Measurements from ENCODE around the gene PLS3.

DNA sequence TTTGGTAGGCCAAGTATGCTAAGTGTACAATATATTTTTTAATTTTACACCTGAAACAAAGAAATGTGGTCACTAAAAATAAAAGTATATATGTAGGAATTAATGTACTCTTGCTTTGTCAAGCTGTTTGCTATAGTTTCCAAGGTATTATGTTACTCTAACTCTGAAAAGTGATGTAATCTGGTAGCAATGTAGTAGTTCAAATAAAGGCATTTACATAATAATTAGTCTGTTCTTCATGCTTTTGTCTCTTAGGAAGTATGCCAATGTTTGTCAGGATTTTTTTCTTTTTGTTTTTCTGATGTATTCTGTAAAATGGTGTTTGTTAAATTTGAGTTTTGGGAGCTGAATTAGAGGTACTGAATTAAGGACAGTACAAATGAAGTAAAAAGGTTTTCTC lies 89.5 kb downstream of the PLS3 start:
- TF ChIP-seq, protein P1, sequence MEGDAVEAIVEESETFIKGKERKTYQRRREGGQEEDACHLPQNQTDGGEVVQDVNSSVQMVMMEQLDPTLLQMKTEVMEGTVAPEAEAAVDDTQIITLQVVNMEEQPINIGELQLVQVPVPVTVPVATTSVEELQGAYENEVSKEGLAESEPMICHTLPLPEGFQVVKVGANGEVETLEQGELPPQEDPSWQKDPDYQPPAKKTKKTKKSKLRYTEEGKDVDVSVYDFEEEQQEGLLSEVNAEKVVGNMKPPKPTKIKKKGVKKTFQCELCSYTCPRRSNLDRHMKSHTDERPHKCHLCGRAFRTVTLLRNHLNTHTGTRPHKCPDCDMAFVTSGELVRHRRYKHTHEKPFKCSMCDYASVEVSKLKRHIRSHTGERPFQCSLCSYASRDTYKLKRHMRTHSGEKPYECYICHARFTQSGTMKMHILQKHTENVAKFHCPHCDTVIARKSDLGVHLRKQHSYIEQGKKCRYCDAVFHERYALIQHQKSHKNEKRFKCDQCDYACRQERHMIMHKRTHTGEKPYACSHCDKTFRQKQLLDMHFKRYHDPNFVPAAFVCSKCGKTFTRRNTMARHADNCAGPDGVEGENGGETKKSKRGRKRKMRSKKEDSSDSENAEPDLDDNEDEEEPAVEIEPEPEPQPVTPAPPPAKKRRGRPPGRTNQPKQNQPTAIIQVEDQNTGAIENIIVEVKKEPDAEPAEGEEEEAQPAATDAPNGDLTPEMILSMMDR (conservative IDR thresholded peaks at IDR 0.05; ENCODE audit: low read depth, low read length): no peak
- TF ChIP-seq, protein P2, sequence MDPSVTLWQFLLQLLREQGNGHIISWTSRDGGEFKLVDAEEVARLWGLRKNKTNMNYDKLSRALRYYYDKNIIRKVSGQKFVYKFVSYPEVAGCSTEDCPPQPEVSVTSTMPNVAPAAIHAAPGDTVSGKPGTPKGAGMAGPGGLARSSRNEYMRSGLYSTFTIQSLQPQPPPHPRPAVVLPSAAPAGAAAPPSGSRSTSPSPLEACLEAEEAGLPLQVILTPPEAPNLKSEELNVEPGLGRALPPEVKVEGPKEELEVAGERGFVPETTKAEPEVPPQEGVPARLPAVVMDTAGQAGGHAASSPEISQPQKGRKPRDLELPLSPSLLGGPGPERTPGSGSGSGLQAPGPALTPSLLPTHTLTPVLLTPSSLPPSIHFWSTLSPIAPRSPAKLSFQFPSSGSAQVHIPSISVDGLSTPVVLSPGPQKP (IDR thresholded peaks at IDR 0.05; ENCODE audit: borderline replicate concordance, low read depth, low read length): no peak
- TF ChIP-seq POLR2A (IDR thresholded peaks at IDR 0.05; ENCODE audit: low read depth, low read length) (no peak), FOS (IDR thresholded peaks at IDR 0.05; ENCODE audit: low read depth, low read length) (no peak), MAFK (IDR thresholded peaks at IDR 0.05; ENCODE audit: low read depth, low read length) (no peak), SMC3 (IDR thresholded peaks at IDR 0.05; ENCODE audit: low read depth, low read length) (no peak), RCOR1 (IDR thresholded peaks at IDR 0.05; ENCODE audit: insufficient replicate concordance, low read length) (no peak), RFX5 (IDR thresholded peaks at IDR 0.05; ENCODE audit: low read depth, low read length) (no peak), RAD21 (IDR thresholded peaks at IDR 0.05; ENCODE audit: low read length) (no peak), MAZ (IDR thresholded peaks at IDR 0.05; ENCODE audit: borderline replicate concordance, low read depth, low read length) (no peak)
- TF ChIP-seq, protein P3, sequence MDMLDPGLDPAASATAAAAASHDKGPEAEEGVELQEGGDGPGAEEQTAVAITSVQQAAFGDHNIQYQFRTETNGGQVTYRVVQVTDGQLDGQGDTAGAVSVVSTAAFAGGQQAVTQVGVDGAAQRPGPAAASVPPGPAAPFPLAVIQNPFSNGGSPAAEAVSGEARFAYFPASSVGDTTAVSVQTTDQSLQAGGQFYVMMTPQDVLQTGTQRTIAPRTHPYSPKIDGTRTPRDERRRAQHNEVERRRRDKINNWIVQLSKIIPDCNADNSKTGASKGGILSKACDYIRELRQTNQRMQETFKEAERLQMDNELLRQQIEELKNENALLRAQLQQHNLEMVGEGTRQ (IDR thresholded peaks at IDR 0.05; ENCODE audit: low read depth, low read length): no peak

Measured in IMR-90 (cell line).